ENCODE data around the gene ALDH3A1. TPM values are rescaled to one million over a fixed set of nuclear protein-coding genes. Genes with fewer than 3 reads are reported as not detected.

Gene ALDH3A1
- total and polyA plus RNA-seq, 2 donors (not counting 3 experiments of a cell fraction or from before 2014, with no cell fraction given): 0.11 to 1.2 TPM

- Histone ChIP-seq H4K20me1 (replicated peaks; ENCODE audit: control insufficient read depth, extremely low read depth, insufficient read depth, low read length) (no peaks in the 10 kb centered on the region), H3K9me1 (replicated peaks; ENCODE audit: control insufficient read depth, extremely low read depth, insufficient read depth, low read length) (no peaks in the 10 kb centered on the region), H3K9ac (replicated peaks; ENCODE audit: extremely low read depth, insufficient read depth, low read length) (no peak overlapping the region), H2AFZ (ENCODE audit: low read depth, low read length) (no peak overlapping the region), H3K4me2 (ENCODE audit: insufficient read depth, low read length) (no peak overlapping the region), H3K9me3 (replicated peaks; ENCODE audit: control insufficient read depth, insufficient read depth, low read length) (no peaks in the 10 kb centered on the region), H3K36me3 (ENCODE audit: control insufficient read depth in 2 of 2, extremely low read depth in 1 of 2, insufficient read depth in 2 of 2, low read length in 2 of 2) (no peaks in the 10 kb centered on the region), H3K4me1 (ENCODE audit: control insufficient read depth, extremely low read depth, insufficient read depth, low read length) (no peaks in the 10 kb centered on the region), H3K4me3 (replicated peaks in 1 of 3; ENCODE audit: insufficient read depth in 1 of 3, low read depth in 1 of 3, low read length in 3 of 3) (no peak overlapping the region), H3K79me2 (ENCODE audit: control insufficient read depth, insufficient read depth, low read length) (no peaks in the 10 kb centered on the region), H3K27me3 (ENCODE audit: control insufficient read depth in 2 of 2, insufficient read depth in 2 of 2, low read length in 2 of 2) (no peaks in the 10 kb centered on the region), H3K27ac (ENCODE audit: insufficient read depth, low read depth, low read length) (no peak overlapping the region)
- FAIRE-seq (no peak), DNase-seq (ENCODE audit: low read depth, low spot score) (no peak)
- ChIA-PET CTCF (no interaction called here), POLR2A (no interaction called here)
- BruUV-seq (replicated peaks): no TSS peak
- dilution Hi-C loops (cut with MboI; ENCODE audit: extremely low pct_ligation_motif_present, low sequenced_read_pairs) (no loop called here), intact Hi-C loops (cut with micrococcal nuclease) (no loop called here)
- TF ChIP-seq JUN (IDR thresholded peaks at IDR 0.05; ENCODE audit: borderline replicate concordance, insufficient read depth, insufficient read length, low read depth) (no peak), MYC (IDR thresholded peaks at IDR 0.05; ENCODE audit: low read depth, low read length) (no peak)
Measured at GRCh38 chr17:19707728-19708221, 40.3 kb downstream of the ALDH3A1 start.

DNA sequence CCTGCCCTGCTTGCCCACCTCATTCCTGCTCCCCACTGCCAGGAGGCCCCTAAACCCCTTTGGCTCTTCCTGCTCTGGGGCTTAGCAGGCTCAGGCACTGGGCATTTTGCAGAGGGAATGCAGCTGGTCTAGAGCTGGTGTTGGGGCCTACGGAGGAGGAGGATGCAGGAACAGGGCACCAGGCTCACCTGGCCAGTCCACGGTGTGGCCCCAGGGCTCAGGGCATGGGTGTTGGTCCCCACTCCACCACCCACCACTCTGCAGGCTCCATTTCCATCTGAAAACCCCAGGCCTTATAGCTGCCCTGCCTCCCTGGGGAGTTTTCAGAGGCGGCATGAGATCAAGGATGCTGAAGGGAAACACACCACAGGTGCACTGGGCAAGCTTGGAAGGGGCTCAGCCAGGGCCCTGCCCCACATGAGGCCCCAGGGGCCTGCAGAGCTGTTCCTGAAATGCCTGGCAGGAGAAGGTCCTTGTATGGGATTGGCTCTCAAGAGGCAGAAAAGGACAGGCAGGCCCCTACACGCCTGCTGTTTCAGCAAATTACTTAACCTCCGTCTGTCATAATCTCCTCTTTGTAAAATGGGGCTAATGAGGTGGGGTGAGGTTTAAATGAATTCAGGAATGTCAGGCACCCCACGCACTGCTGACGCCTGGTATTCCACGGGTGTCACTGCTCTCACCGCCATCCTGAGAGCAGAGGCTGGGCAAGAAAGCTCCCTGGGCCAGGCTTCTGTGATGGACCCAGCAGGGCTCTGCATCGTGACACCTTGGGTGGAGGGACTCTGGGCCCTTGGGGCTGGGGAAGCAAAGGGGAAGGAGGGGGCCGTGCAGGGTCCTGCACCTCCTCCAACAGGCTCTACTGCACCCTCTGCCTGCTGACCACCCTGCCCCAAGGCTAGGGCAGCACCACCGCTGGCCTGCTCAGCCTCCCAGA lies 41.0 kb downstream of the ALDH3A1 start:
- no peak overlapping the region for H3K27ac ChIP-seq (ENCODE audit: insufficient read depth, low read depth, low read length)
- no peak overlapping the region for H3K9ac ChIP-seq (replicated peaks; ENCODE audit: extremely low read depth, insufficient read depth, low read length)
- POLR2A ChIA-PET: no interaction called here
- BruUV-seq (replicated peaks): no TSS peak
- no peak overlapping the region for H2AFZ ChIP-seq (ENCODE audit: low read depth, low read length)
- no peak for TF ChIP-seq JUN (IDR thresholded peaks at IDR 0.05; ENCODE audit: borderline replicate concordance, insufficient read depth, insufficient read length, low read depth)
- no peak for TF ChIP-seq GATA2 (IDR thresholded peaks at IDR 0.05; ENCODE audit: insufficient read depth, insufficient read length, low read depth, low read length)
- no peak for TF ChIP-seq POLR2A (IDR thresholded peaks at IDR 0.05; ENCODE audit: low read depth, low read length)
- no peak for TF ChIP-seq CTCF (IDR thresholded peaks at IDR 0.05; ENCODE audit: extremely low read depth in 1 of 2, insufficient read depth in 1 of 2, low read depth in 1 of 2, low read length in 2 of 2)
- TF ChIP-seq POLR2AphosphoS5 (IDR thresholded peaks at IDR 0.05; ENCODE audit: insufficient read depth, low read depth, low read length): no peak
- no peak for TF ChIP-seq MYC (IDR thresholded peaks at IDR 0.05; ENCODE audit: low read depth, low read length)
- TF ChIP-seq EZH2 (IDR thresholded peaks at IDR 0.05; ENCODE audit: borderline replicate concordance, low read depth, low read length, severe bottlenecking): no peak
- TF ChIP-seq, protein P1, sequence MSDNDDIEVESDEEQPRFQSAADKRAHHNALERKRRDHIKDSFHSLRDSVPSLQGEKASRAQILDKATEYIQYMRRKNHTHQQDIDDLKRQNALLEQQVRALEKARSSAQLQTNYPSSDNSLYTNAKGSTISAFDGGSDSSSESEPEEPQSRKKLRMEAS (IDR thresholded peaks at IDR 0.05; ENCODE audit: insufficient read depth, insufficient read length): no peak
- TF ChIP-seq FOS (IDR thresholded peaks at IDR 0.05; ENCODE audit: borderline replicate concordance, insufficient read depth, low read length): no peak
- no peaks in the 10 kb centered on the region for H3K27me3 ChIP-seq (ENCODE audit: control insufficient read depth in 2 of 2, insufficient read depth in 2 of 2, low read length in 2 of 2)
- CTCF ChIA-PET: interaction anchor here (0.7 kb wide), 1 partner anchor 38 kb away, joined by 3 read pairs; no protein-coding TSS in a partner anchor
- no peak for DNase-seq (ENCODE audit: low read depth, low spot score)
- no peaks in the 10 kb centered on the region for H3K9me3 ChIP-seq (replicated peaks; ENCODE audit: control insufficient read depth, insufficient read depth, low read length)
- no peaks in the 10 kb centered on the region for H3K79me2 ChIP-seq (ENCODE audit: control insufficient read depth, insufficient read depth, low read length)
- dilution Hi-C loops (cut with MboI; ENCODE audit: extremely low pct_ligation_motif_present, low sequenced_read_pairs): no loop called here
- no peak for FAIRE-seq
- intact Hi-C loops (cut with micrococcal nuclease): no loop called here
- H3K4me2 ChIP-seq (ENCODE audit: insufficient read depth, low read length): no peak overlapping the region
- no peaks in the 10 kb centered on the region for H3K36me3 ChIP-seq (ENCODE audit: control insufficient read depth in 2 of 2, extremely low read depth in 1 of 2, insufficient read depth in 2 of 2, low read length in 2 of 2)
- H3K4me3 ChIP-seq (replicated peaks in 1 of 3; ENCODE audit: insufficient read depth in 1 of 3, low read depth in 1 of 3, low read length in 3 of 3): no peak overlapping the region
- H3K9me1 ChIP-seq (replicated peaks; ENCODE audit: control insufficient read depth, extremely low read depth, insufficient read depth, low read length): no peaks in the 10 kb centered on the region
- no peaks in the 10 kb centered on the region for H3K4me1 ChIP-seq (ENCODE audit: control insufficient read depth, extremely low read depth, insufficient read depth, low read length)
- no peaks in the 10 kb centered on the region for H4K20me1 ChIP-seq (replicated peaks; ENCODE audit: control insufficient read depth, extremely low read depth, insufficient read depth, low read length)

Measured in endothelial cell of umbilical vein (primary cell).